ENCODE data around the gene OR1E1.
"Not testable (repeated sequence)": the region's sequence is repeated elsewhere in the genome, so short reads cannot be mapped to it uniquely, and the experiment has no call there.

The OR1E1 gene, protein sequence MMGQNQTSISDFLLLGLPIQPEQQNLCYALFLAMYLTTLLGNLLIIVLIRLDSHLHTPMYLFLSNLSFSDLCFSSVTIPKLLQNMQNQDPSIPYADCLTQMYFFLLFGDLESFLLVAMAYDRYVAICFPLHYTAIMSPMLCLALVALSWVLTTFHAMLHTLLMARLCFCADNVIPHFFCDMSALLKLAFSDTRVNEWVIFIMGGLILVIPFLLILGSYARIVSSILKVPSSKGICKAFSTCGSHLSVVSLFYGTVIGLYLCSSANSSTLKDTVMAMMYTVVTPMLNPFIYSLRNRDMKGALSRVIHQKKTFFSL

DNA sequence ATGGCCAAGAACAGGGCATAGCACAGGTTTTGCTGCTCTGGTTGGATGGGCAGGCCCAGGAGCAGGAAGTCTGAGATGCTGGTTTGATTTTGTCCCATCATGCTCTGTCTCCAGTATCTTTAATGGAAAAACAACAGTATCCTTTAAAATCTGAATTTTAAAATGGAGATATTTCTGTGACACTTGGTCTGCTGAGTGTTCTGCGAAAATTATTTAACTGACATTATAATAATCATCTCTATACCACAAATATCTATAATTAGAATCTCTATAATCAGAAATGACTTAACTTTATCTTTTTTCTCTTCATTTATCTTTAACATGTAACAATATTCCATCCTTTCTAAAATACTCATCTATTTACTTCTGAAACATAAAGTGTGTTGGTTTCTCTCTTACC is at the start of gene OR1E1:
TSS of gene OR1E1 (minus strand) at position 101 of the 400 bp plus-strand sequence. CDS start at position 101, 0 bp downstream.
- ChIA-PET CTCF (no interaction called here), POLR2A (no interaction called here)
- TF ChIP-seq, protein P1, sequence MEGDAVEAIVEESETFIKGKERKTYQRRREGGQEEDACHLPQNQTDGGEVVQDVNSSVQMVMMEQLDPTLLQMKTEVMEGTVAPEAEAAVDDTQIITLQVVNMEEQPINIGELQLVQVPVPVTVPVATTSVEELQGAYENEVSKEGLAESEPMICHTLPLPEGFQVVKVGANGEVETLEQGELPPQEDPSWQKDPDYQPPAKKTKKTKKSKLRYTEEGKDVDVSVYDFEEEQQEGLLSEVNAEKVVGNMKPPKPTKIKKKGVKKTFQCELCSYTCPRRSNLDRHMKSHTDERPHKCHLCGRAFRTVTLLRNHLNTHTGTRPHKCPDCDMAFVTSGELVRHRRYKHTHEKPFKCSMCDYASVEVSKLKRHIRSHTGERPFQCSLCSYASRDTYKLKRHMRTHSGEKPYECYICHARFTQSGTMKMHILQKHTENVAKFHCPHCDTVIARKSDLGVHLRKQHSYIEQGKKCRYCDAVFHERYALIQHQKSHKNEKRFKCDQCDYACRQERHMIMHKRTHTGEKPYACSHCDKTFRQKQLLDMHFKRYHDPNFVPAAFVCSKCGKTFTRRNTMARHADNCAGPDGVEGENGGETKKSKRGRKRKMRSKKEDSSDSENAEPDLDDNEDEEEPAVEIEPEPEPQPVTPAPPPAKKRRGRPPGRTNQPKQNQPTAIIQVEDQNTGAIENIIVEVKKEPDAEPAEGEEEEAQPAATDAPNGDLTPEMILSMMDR (IDR thresholded peaks at IDR 0.05; ENCODE audit: control extremely low read depth, extremely low read depth, low read depth, missing control alignments) = no peak
- no peak for DNase-seq (ENCODE audit: extremely low spot score)

DNA sequence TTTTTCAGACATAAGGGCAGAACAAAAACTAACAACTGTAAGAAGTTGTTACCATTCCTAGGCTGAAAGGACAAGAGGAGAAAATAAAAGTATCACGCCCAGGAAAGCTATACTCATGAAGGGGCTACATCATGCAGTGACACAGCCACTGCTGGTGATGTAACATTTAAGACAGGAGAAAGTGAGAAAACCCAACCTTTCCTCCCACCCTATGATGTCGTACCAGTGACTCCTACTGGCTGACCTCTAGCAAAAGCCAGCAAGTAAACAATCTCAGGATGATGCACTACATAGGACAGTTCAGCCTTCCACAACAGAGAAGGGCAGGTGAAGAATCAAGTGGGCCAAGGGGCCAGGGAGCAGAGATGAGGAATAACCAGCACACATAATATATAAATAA is 49.4 kb upstream of the OR1E1 start:
- TF ChIP-seq, protein P1 (IDR thresholded peaks at IDR 0.05; ENCODE audit: control extremely low read depth, extremely low read depth, low read depth, missing control alignments) = no peak
- ChIA-PET POLR2A (no interaction called here), CTCF (no interaction called here)
- no peak for DNase-seq (ENCODE audit: extremely low spot score)

DNA sequence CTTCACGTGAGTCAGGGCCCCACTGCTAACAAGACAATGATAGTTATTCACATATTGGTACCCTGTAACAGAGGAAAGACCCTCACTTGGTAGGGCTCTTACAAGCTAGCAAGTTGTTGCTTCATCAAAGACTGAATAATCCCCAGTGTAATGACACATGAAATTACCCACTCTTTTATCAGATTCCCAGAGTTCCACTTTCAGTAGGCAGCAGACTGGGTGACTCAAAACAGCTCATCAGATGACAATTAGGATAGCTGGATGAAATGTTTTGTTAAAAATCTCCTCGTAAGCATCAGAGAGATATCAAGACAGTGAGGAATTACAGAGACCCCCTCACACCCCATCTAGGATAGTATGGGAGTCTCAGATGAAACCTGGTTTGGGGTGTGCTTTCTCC is 42.2 kb upstream of the OR1E1 start:
- CTCF ChIA-PET = no interaction called here
- DNase-seq (ENCODE audit: extremely low spot score) = no peak
- TF ChIP-seq, protein P1 (IDR thresholded peaks at IDR 0.05; ENCODE audit: control extremely low read depth, extremely low read depth, low read depth, missing control alignments) = no peak
- POLR2A ChIA-PET = no interaction called here

DNA sequence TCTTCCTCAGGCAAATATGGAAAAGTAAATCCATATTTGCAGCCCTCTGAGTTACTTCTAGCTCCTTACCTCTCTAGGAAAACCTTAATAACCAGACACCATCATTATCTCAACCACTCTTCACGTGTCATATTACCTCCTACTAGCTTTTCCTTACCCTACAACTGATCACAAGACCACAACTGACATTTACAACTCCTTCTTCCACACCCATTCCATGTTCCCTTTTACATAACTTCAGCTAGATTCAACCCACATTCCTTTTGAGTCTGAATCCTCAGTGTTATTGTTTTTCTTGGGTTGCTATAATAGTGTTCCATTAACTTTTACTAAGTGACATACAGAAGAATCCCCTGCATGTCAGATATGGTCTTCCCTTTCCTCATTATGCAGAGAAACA is 40.2 kb upstream of the OR1E1 start:
- ChIA-PET POLR2A (no interaction called here), CTCF (no interaction called here)
- TF ChIP-seq, protein P1 (IDR thresholded peaks at IDR 0.05; ENCODE audit: control extremely low read depth, extremely low read depth, low read depth, missing control alignments) = no peak
- no peak for DNase-seq (ENCODE audit: extremely low spot score)

DNA sequence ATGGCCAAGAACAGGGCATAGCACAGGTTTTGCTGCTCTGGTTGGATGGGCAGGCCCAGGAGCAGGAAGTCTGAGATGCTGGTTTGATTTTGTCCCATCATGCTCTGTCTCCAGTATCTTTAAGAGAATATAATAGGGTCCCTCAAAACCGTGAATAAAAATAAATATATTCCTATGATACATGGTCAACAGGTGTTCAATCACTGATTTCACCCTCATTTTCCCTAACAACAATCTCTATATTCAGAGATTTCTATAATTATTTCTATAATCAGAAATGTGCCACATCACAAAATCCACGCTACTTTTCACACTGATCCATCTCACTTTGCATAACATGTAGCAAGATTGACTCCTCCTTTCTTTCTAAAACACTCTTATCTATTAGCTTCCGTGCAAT is 35.5 kb upstream of the OR1E1 start, which contains the start of gene OR1E2:
TSS of gene OR1E2 (minus strand) at position 101 of the 400 bp plus-strand sequence. CDS start at position 101, 0 bp downstream.
- ChIA-PET CTCF (no interaction called here), POLR2A (no interaction called here)
- TF ChIP-seq, protein P1 (IDR thresholded peaks at IDR 0.05; ENCODE audit: control extremely low read depth, extremely low read depth, low read depth, missing control alignments) = no peak
- DNase-seq (ENCODE audit: extremely low spot score) = no peak

DNA sequence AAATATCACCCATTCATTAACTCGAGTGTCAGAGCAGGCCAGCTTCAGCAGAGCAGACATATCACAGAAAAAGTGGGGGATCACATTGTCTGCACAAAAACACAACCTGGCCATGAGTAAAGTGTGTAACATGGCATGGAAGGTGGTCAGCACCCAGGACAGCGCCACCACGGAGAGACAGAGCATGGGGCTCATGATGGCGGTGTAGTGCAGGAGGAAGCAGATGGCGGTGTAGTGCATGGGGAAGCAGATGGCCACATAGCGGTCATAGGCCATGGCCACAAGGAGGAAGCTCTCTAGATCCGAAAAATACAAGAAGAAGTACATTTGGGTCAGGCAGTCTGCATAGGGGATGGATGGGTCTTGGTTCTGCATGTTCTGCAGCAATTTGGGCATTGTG is 35.0 kb upstream of the OR1E1 start:
- POLR2A ChIA-PET; CTCF ChIA-PET; DNase-seq (ENCODE audit: extremely low spot score): not testable (repeated sequence)

DNA sequence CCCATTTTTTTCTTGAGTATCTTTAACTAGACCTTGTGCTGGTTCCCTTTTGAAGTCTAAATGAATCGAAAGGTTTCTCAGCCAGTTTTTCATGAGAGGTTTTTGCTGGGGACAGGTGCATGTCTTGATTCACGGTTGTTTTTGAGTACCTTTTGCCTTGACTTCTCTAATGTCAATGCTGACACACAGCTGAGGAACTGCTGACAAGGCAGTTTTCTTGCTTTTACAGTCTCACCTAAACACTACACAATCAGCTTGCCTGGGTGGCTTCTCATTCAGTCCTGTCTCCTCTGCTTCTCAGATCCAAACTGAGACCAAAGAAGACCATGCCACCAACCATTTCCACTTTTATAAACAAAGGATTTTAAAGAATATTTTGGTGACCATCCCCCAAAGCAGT is 20.0 kb upstream of the OR1E1 start:
- CTCF ChIA-PET = no interaction called here
- TF ChIP-seq, protein P1 (IDR thresholded peaks at IDR 0.05; ENCODE audit: control extremely low read depth, extremely low read depth, low read depth, missing control alignments) = no peak
- POLR2A ChIA-PET = no interaction called here
- DNase-seq (ENCODE audit: extremely low spot score) = no peak
